H1 (cell line): Measurements from ENCODE around the gene FANK1. TPM values are rescaled to one million over a fixed set of nuclear protein-coding genes. Genes with fewer than 3 reads are reported as not detected.

Experiments
- CTCF ChIA-PET: fragments of 300-600 bp; sonication (Branson Sonifier 250); formaldehyde crosslinking; loops from one replicate; lab custom pipeline; 2021; ENCODE audit not compliant: partially characterized antibody; lab: Charles Lee
- POLR2A ChIA-PET: fragments of 300-600 bp; sonication (Branson Sonifier 250); formaldehyde crosslinking; loops from one replicate; lab custom pipeline; 2021; ENCODE audit warnings: inconsistent platforms; ENCODE audit not compliant: partially characterized antibody; lab: Charles Lee
- DNase-seq, 2 experiments: peaks; one replicate each; pipeline versions ENCODE4 v3.0.0 to v3.0.0-alpha.2; 2010 to 2022; ENCODE audit warnings: low spot score in 2 of 2, low read depth in 1 of 2, mixed read lengths in 1 of 2
- FAIRE-seq: peaks from 2 replicates; lab custom pipeline; 2011; peaks lifted over from hg19 to GRCh38; lab: Jason Lieb, UNC
- H2AFZ ChIP-seq: 2 replicates; pipeline ENCODE4 v1.8.1; 2012; ENCODE audit warnings: low read length, inconsistent platforms
- H2AK5ac ChIP-seq: 2 replicates; pipeline ENCODE4 v1.6.1; 2013; ENCODE audit warnings: low read depth, low read length
- H2BK120ac ChIP-seq: replicated peaks from 2 replicates; pipeline ENCODE3; 2013; ENCODE audit warnings: low read depth, low read length, inconsistent platforms
- H2BK12ac ChIP-seq: 2 replicates; pipeline ENCODE4 v1.6.1; 2013; ENCODE audit warnings: low read depth, low read length
- H2BK15ac ChIP-seq: 2 replicates; pipeline ENCODE4 v1.6.1; 2013; ENCODE audit warnings: low read length
- H2BK20ac ChIP-seq: 2 replicates; pipeline ENCODE4 v1.6.1; 2013; ENCODE audit warnings: low read length
- H2BK5ac ChIP-seq: 2 replicates; pipeline ENCODE4 v1.6.1; 2013; ENCODE audit warnings: low read depth, low read length
- H3K14ac ChIP-seq: 2 replicates; pipeline ENCODE4 v1.6.1; 2013; ENCODE audit warnings: inconsistent platforms; ENCODE audit not compliant: insufficient read length
- H3K18ac ChIP-seq: 2 replicates; pipeline ENCODE4 v1.6.1; 2013; ENCODE audit warnings: low read length; ENCODE audit errors: extremely low read depth
- H3K23ac ChIP-seq: 2 replicates; pipeline ENCODE4 v1.6.1; 2013; ENCODE audit warnings: inconsistent platforms; ENCODE audit not compliant: insufficient read length
- H3K23me2 ChIP-seq: 2 replicates; pipeline ENCODE4 v1.6.1; 2013; ENCODE audit warnings: low read depth, low read length
- H3K27ac ChIP-seq: 2 replicates; pipeline ENCODE4 v1.6.1; 2011; ENCODE audit warnings: low read depth, low read length, inconsistent platforms
- H3K27me3 ChIP-seq, 4 experiments: replicated peaks in 1 of 4; 1 replicate in 1 of 4; 2 replicates in 3 of 4; pipeline versions ENCODE4 v1.6.1 to v1.8.1; 2011 to 2013; ENCODE audit warnings: low read length in 3 of 4, mild to moderate bottlenecking in 3 of 4, inconsistent platforms in 2 of 4, mixed read lengths in 2 of 4, moderate library complexity in 1 of 4; ENCODE audit not compliant: control insufficient read depth in 3 of 4, insufficient read depth in 3 of 4; ENCODE audit errors: extremely low read depth in 1 of 4
- H3K36me3 ChIP-seq, 4 experiments: 2 replicates each; pipeline versions ENCODE4 v1.6.1 to v1.8.1; 2011 to 2013; ENCODE audit warnings: mild to moderate bottlenecking in 4 of 4, low read length in 3 of 4, moderate library complexity in 2 of 4, control low read depth in 1 of 4, inconsistent platforms in 1 of 4; ENCODE audit not compliant: insufficient read depth in 4 of 4, control insufficient read depth in 2 of 4
- H3K4ac ChIP-seq: replicated peaks from 2 replicates; pipeline ENCODE3; 2013; ENCODE audit warnings: low read length, low read depth, mixed read lengths, inconsistent platforms; ENCODE audit not compliant: insufficient read length
- H3K4me1 ChIP-seq, 4 experiments: replicated peaks in 1 of 4; 1 replicate in 1 of 4; 2 replicates in 3 of 4; pipeline versions ENCODE4 v1.6.1 to v1.8.1; 2011 to 2013; ENCODE audit warnings: low read length in 3 of 4, inconsistent platforms in 2 of 4, mixed read lengths in 1 of 4; ENCODE audit not compliant: insufficient read depth in 4 of 4, control insufficient read depth in 3 of 4
- H3K4me2 ChIP-seq, 2 experiments: 2 replicates each; pipeline versions ENCODE4 v1.6.1 to v1.8.1; 2011 to 2013; ENCODE audit warnings: low read depth in 2 of 2, low read length in 2 of 2, control low read depth in 1 of 2, inconsistent platforms in 1 of 2, mild to moderate bottlenecking in 1 of 2; ENCODE audit not compliant: insufficient read depth in 1 of 2
- H3K4me3 ChIP-seq, 4 experiments: fragments of 200-600, 300-600 bp in 1 of 4; sonication (generic), shearing (Covaris generic), sonication (Bioruptor Twin) in 1 of 4; 2 replicates each; pipeline versions ENCODE4 v1.5.1 to v1.8.1; 2011 to 2016; ENCODE audit warnings: low read length in 4 of 4, low read depth in 3 of 4, control low read depth in 2 of 4, inconsistent platforms in 2 of 4, mild to moderate bottlenecking in 2 of 4, mixed read lengths in 1 of 4, moderate library complexity in 1 of 4; ENCODE audit not compliant: insufficient read depth in 2 of 4; ENCODE audit errors: extremely low read depth in 1 of 4
- H3K56ac ChIP-seq: replicated peaks from 2 replicates; pipeline ENCODE3; 2013; ENCODE audit warnings: low read depth, mild to moderate bottlenecking, mixed read lengths, low read length, inconsistent platforms; ENCODE audit not compliant: insufficient read length
- H3K79me1 ChIP-seq: 2 replicates; pipeline ENCODE4 v1.6.1; 2013; ENCODE audit warnings: low read depth, low read length, control low read depth
- H3K79me2 ChIP-seq, 2 experiments: 2 replicates each; pipeline versions ENCODE4 v1.6.1 to v1.8.1; 2012 to 2013; ENCODE audit warnings: low read length in 2 of 2, mild to moderate bottlenecking in 2 of 2, inconsistent platforms in 1 of 2; ENCODE audit not compliant: insufficient read depth in 2 of 2, control insufficient read depth in 1 of 2
- H3K9ac ChIP-seq, 4 experiments: replicated peaks in 1 of 4; 1 replicate in 1 of 4; 2 replicates in 3 of 4; pipeline versions ENCODE4 v1.6.1 to v1.8.1; 2011 to 2013; ENCODE audit warnings: low read depth in 3 of 4, low read length in 3 of 4, control low read depth in 2 of 4, mild to moderate bottlenecking in 2 of 4, moderate library complexity in 2 of 4, inconsistent platforms in 1 of 4; ENCODE audit errors: extremely low read depth in 1 of 4
- H3K9me3 ChIP-seq, 2 experiments: 2 replicates each; pipeline versions ENCODE4 v1.6.1 to v1.8.1; 2012 to 2013; ENCODE audit warnings: mild to moderate bottlenecking in 2 of 2, moderate library complexity in 2 of 2, control low read depth in 1 of 2, inconsistent platforms in 1 of 2, low read depth in 1 of 2, low read length in 1 of 2, mixed read lengths in 1 of 2; ENCODE audit not compliant: insufficient read depth in 2 of 2
- H4K20me1 ChIP-seq, 2 experiments: replicated peaks in 1 of 2; 2 replicates each; pipeline versions ENCODE3 to v1.8.1; 2011 to 2013; ENCODE audit warnings: inconsistent platforms in 2 of 2, low read length in 2 of 2, mild to moderate bottlenecking in 1 of 2; ENCODE audit not compliant: insufficient read depth in 2 of 2, control insufficient read depth in 1 of 2
- H4K5ac ChIP-seq: 2 replicates; pipeline ENCODE4 v1.6.1; 2013; ENCODE audit warnings: low read length, low read depth, mixed read lengths, inconsistent platforms; ENCODE audit not compliant: insufficient read length
- H4K8ac ChIP-seq: 2 replicates; pipeline ENCODE4 v1.8.0; 2013; ENCODE audit warnings: mild to moderate bottlenecking, moderate library complexity, low read length, inconsistent platforms; ENCODE audit not compliant: insufficient read depth; ENCODE audit errors: extremely low read depth
- H4K91ac ChIP-seq: replicated peaks from 2 replicates; pipeline ENCODE3; 2013; ENCODE audit warnings: low read length, mixed read lengths, inconsistent platforms; ENCODE audit not compliant: insufficient read length
- GABPA ChIP-seq: IDR thresholded peaks from 2 replicates; pipeline ENCODE4 v1.6.1; 2011; ENCODE audit warnings: mild to moderate bottlenecking, low read length, moderate library complexity, borderline replicate concordance; ENCODE audit not compliant: insufficient read depth
- WGBS, 2 experiments: shearing (Covaris generic) in 1 of 2; methylation state at CpG; one replicate each; pipeline versions ENCODE4 v1.1.6 to v1.1.7; 2013 to 2015; ENCODE audit warnings: low lambda C conversion rate in 2 of 2, mixed read lengths in 2 of 2, inconsistent platforms in 1 of 2, low coverage in 1 of 2, missing lambda C conversion rate in 1 of 2; ENCODE audit not compliant: insufficient replicate concordance in 2 of 2, insufficient coverage in 1 of 2, insufficient read length in 1 of 2; ENCODE audit errors: extremely low coverage in 1 of 2, missing lambda C conversion rate in 1 of 2; 5-methylcytosine and 5-hydroxymethylcytosine counted together
- polyA plus RNA-seq, 7 experiments: library from polyadenylated mRNA; depleted of rRNA in 3 of 7; stranded (reverse) in 5 of 7; unstranded in 2 of 7; fragments of >200 nt in 5 of 7; fragments of 200-250 nt in 2 of 7; gene quantifications; 1 replicate in 5 of 7; 2 replicates in 1 of 7; 4 replicates in 1 of 7; pipeline versions ENCODE4 v1.2.1 to v1.2.3, GENCODE V29; 2011 to 2013; ENCODE audit warnings: missing spikeins in 2 of 7, mixed read lengths in 2 of 7
- total RNA-seq: library from RNA; stranded (reverse); fragmentation: NEBNext Ultra II Directional; extraction: Animal tissue kit (Norgen Biotek cat#: 25700); gene quantifications from 2 replicates; pipeline ENCODE4 v1.2.1, GENCODE V29; 2021
- TF ChIP-seq, protein P1 (sequence below), 3 experiments: IDR thresholded peaks; 1 replicate in 2 of 3; 2 replicates in 1 of 3; pipeline versions ENCODE4 v1.5.1 to v1.6.1; 2011; ENCODE audit warnings: low read length in 3 of 3, mild to moderate bottlenecking in 3 of 3, inconsistent platforms in 2 of 3, low read depth in 1 of 3, moderate library complexity in 1 of 3; ENCODE audit not compliant: insufficient read depth in 1 of 3; ENCODE audit errors: control extremely low read depth in 1 of 3

The FANK1 gene
- total and polyA plus RNA-seq, 2 of the 8 experiments (the other 6 are each of a cell fraction or from before 2014, with no cell fraction given), result 1.2 TPM; not detected in 1

GRCh38 chr10:126016882-126017281 is 120.5 kb downstream of the FANK1 start:
- H2BK15ac ChIP-seq, result no peak overlapping the region
- TF ChIP-seq, protein P1, sequence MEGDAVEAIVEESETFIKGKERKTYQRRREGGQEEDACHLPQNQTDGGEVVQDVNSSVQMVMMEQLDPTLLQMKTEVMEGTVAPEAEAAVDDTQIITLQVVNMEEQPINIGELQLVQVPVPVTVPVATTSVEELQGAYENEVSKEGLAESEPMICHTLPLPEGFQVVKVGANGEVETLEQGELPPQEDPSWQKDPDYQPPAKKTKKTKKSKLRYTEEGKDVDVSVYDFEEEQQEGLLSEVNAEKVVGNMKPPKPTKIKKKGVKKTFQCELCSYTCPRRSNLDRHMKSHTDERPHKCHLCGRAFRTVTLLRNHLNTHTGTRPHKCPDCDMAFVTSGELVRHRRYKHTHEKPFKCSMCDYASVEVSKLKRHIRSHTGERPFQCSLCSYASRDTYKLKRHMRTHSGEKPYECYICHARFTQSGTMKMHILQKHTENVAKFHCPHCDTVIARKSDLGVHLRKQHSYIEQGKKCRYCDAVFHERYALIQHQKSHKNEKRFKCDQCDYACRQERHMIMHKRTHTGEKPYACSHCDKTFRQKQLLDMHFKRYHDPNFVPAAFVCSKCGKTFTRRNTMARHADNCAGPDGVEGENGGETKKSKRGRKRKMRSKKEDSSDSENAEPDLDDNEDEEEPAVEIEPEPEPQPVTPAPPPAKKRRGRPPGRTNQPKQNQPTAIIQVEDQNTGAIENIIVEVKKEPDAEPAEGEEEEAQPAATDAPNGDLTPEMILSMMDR (IDR thresholded peaks at IDR 0.05; ENCODE audit: control extremely low read depth in 1 of 3, insufficient read depth in 1 of 3, low read depth in 1 of 3, low read length in 3 of 3), result no peak
- no peak for TF ChIP-seq GABPA
- TF ChIP-seq, all 59 proteins: peak for 0
- Histone ChIP-seq H3K79me2 (no peaks in the 10 kb centered on the region), H4K8ac (no peak overlapping the region), H3K4me3 (no peak overlapping the region), H3K14ac (no peak overlapping the region), H2BK12ac (no peak overlapping the region), H2BK5ac (no peak overlapping the region), H3K9ac (no peak overlapping the region), H3K27ac (no peak overlapping the region), H3K9me3 (no peaks in the 10 kb centered on the region), H3K23me2 (no peaks in the 10 kb centered on the region), H3K4me1 (no peaks in the 10 kb centered on the region; a peak in 1 of 7 replicates), H3K4me2 (no peak overlapping the region), H4K91ac (no peak overlapping the region), H3K18ac (no peak overlapping the region), H3K36me3 (no peaks in the 10 kb centered on the region), H4K5ac (no peak overlapping the region), H2BK20ac (no peak overlapping the region), H2AFZ (no peak overlapping the region), H3K23ac (no peak overlapping the region), H4K20me1 (no peaks in the 10 kb centered on the region), H3K27me3 (no peaks in the 10 kb centered on the region), H2BK120ac (no peak overlapping the region), H3K4ac (no peak overlapping the region), H2AK5ac (no peak overlapping the region), H3K56ac (no peak overlapping the region), H3K79me1 (no peaks in the 10 kb centered on the region)
- ChIA-PET CTCF (interaction anchor here (0.8 to 1.6 kb wide), 4 partner anchors 12 to 35 kb away, joined by 3 to 6 read pairs (median 4); no protein-coding TSS in a partner anchor), POLR2A (no interaction called here)
- DNase-seq (no peak), FAIRE-seq (no peak)
- WGBS, 2 experiments, result 91% methylated on average over 3 of the region's 3 CpGs; no CpG with 5 or more reads in 1 of the 2 experiments
